ENCODE results near the gene NHLH1.

Gene NHLH1

GRCh38 chr1:160419838-160420169, 52.9 kb downstream of the NHLH1 start:
- no peak for TF ChIP-seq CTCF (IDR thresholded peaks at IDR 0.05; ENCODE audit: control insufficient read depth, insufficient read depth, low read depth, low read length, missing control alignments)
- no peak for DNase-seq (ENCODE audit: low read depth)
- no peak overlapping the region for H3K4me3 ChIP-seq (ENCODE audit: control insufficient read depth, low read depth, low read length)

GRCh38 chr1:160420881-160421842, 54.3 kb downstream of the NHLH1 start:
- H3K4me3 ChIP-seq (ENCODE audit: control insufficient read depth, low read depth, low read length), result no peak overlapping the region
- no peak for TF ChIP-seq CTCF (IDR thresholded peaks at IDR 0.05; ENCODE audit: control insufficient read depth, insufficient read depth, low read depth, low read length, missing control alignments)
- no peak for DNase-seq (ENCODE audit: low read depth)

GRCh38 chr1:160421881-160422280, 55.0 kb downstream of the NHLH1 start:
- DNase-seq (ENCODE audit: low read depth), result no peak
- H3K4me3 ChIP-seq (ENCODE audit: control insufficient read depth, low read depth, low read length), result no peak overlapping the region
- TF ChIP-seq CTCF (IDR thresholded peaks at IDR 0.05; ENCODE audit: control insufficient read depth, insufficient read depth, low read depth, low read length, missing control alignments), result no peak
